ENCODE measurements around the gene IMMP1L.
A peak's percentile ranks its signal among the peaks of the same experiment; 100 is the strongest.
"Not testable (repeated sequence)": the region's sequence is repeated elsewhere in the genome, so short reads cannot be mapped to it uniquely, and the experiment has no call there.

The IMMP1L gene

DNA sequence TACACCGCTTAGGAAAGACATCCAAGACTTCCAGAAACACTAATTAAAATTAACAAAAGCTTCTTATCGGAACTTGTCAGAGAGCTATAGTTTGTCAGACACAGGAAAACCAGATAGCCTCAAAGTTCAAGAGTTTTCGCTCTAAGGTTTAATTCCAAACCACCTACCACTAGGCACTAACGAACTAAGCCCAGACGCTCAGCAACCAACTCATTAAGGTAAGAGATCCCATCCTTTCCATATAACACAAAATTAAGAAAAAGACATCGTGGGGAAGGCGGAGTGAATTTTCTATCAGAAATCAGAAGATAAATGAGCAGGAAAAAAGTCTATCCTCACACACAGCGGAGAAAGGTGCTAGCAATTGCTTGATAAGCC lies 382 bp downstream of the IMMP1L start:
- peak overlapping the region; percentile 97 for H3K4me3 ChIP-seq (ENCODE audit: low read length in 2 of 2)
- no peaks in the 10 kb centered on the region for H3K9me3 ChIP-seq (ENCODE audit: control insufficient read depth in 2 of 2, low read length in 2 of 2)
- H3K9ac ChIP-seq (ENCODE audit: low read length in 2 of 2) = peak overlapping the region; percentile 90 to 91
- H3K27ac ChIP-seq (ENCODE audit: low read length) = peak overlapping the region; percentile 13
- no peaks in the 10 kb centered on the region for H3K27me3 ChIP-seq (ENCODE audit: control insufficient read depth in 1 of 2, insufficient read depth in 2 of 2, low read length in 2 of 2)
- peaks cover 0 to 4% of the 10 kb centered on the region in 2 donors for H3K36me3 ChIP-seq (ENCODE audit: control insufficient read depth in 2 of 2, insufficient read depth in 2 of 2, low read length in 2 of 2)
- H3K4me1 ChIP-seq (ENCODE audit: control insufficient read depth, insufficient read depth, low read length) = no peaks in the 10 kb centered on the region

GRCh38 chr11:31500560-31500959 lies 8.9 kb downstream of the IMMP1L start:
- H3K9me3 ChIP-seq (ENCODE audit: control insufficient read depth in 2 of 2, low read length in 2 of 2) = no peaks in the 10 kb centered on the region
- H3K27me3 ChIP-seq (ENCODE audit: control insufficient read depth in 1 of 2, insufficient read depth in 2 of 2, low read length in 2 of 2) = no peaks in the 10 kb centered on the region
- H3K9ac ChIP-seq (ENCODE audit: low read length in 2 of 2) = no peak overlapping the region
- H3K27ac ChIP-seq (ENCODE audit: low read length) = no peak overlapping the region
- peaks cover 0 to 4% of the 10 kb centered on the region in 2 donors for H3K36me3 ChIP-seq (ENCODE audit: control insufficient read depth in 2 of 2, insufficient read depth in 2 of 2, low read length in 2 of 2)
- no peaks in the 10 kb centered on the region for H3K4me1 ChIP-seq (ENCODE audit: control insufficient read depth, insufficient read depth, low read length)
- H3K4me3 ChIP-seq (ENCODE audit: low read length in 2 of 2) = no peak overlapping the region

DNA sequence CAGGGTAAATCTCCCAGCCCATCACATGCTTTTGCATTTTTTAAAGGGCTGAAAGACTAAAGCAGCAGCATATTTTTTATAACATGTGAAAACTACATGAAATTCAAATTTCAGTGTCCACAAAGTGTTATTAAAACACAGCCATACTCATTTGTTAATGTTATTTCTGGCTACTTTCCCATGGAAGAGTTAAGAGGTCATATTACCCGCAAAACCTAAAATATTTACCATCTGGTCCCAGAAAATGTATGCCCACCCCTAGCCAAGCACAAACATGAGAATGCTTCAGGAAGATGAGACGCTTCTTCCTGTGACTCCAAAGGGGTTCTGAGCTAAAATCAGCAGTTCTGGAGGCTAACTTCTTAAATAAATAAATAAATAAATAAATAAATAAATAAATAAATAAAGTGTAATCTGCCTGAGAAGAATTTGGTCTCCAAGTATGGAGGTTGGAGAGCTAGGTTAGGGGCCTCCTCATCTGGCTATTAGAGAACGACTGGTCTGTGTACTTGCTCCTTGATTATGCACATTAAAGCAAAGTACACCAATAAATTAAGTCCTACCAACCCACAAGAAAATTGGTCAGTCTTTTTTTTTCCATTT lies 9.7 kb downstream of the IMMP1L start:
- Histone ChIP-seq H3K36me3 (ENCODE audit: control insufficient read depth in 2 of 2, insufficient read depth in 2 of 2, low read length in 2 of 2) (peaks cover 0 to 1% of the 10 kb centered on the region in 2 donors), H3K4me1 (ENCODE audit: control insufficient read depth, insufficient read depth, low read length) (no peaks in the 10 kb centered on the region), H3K9me3 (ENCODE audit: control insufficient read depth in 2 of 2, low read length in 2 of 2) (no peaks in the 10 kb centered on the region), H3K27me3 (ENCODE audit: control insufficient read depth in 1 of 2, insufficient read depth in 2 of 2, low read length in 2 of 2) (no peaks in the 10 kb centered on the region), H3K27ac (ENCODE audit: low read length) (no peak overlapping the region), H3K9ac (ENCODE audit: low read length in 2 of 2) (no peak overlapping the region), H3K4me3 (ENCODE audit: low read length in 2 of 2) (no peak overlapping the region)

DNA sequence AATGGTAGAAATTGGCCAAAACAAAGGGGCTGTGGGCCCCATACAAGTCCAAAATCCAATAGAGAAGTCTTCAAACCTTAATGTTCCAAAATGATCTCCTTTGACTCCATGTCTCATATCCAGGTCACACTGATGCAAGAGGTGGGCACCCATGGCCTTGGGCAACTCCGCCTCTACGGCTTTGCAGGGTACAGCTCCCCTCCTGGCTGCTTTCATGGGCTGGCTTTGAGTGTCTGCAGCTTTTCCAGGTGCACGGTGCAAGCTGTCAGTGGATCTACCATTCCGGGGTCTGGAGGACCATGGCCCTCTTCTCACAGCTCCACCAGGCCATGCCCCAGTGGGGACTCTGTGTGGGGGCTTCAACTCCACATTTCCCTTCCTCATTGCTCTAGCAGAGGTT lies 15.7 kb downstream of the IMMP1L start:
- not testable (repeated sequence) for H3K4me1 ChIP-seq (ENCODE audit: control insufficient read depth, insufficient read depth, low read length); H3K27me3 ChIP-seq (ENCODE audit: control insufficient read depth in 1 of 2, insufficient read depth in 2 of 2, low read length in 2 of 2); H3K36me3 ChIP-seq (ENCODE audit: control insufficient read depth in 2 of 2, insufficient read depth in 2 of 2, low read length in 2 of 2); H3K27ac ChIP-seq (ENCODE audit: low read length); H3K9ac ChIP-seq (ENCODE audit: low read length in 2 of 2); H3K4me3 ChIP-seq (ENCODE audit: low read length in 2 of 2); H3K9me3 ChIP-seq (ENCODE audit: control insufficient read depth in 2 of 2, low read length in 2 of 2)

DNA sequence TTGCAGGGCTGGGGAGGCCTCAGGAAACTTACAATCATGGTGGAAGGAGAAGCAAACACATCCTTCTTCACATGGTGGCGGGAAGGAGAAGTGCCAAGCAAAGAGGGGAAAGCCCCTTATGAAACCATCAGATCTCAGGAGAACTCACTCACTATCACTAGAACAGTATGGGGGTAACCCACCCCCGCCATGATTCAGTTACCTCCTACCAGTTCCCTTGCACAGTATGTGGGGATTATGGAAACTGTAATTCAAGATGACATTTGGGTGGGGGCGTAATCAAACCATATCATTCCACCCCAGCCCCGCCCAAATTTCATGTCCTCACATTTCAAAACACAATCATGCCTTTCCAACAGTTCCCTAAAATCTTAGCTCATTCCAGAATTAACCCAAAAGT lies 16.2 kb downstream of the IMMP1L start:
- Histone ChIP-seq H3K4me1 (ENCODE audit: control insufficient read depth, insufficient read depth, low read length) (no peaks in the 10 kb centered on the region), H3K9me3 (ENCODE audit: control insufficient read depth in 2 of 2, low read length in 2 of 2) (no peaks in the 10 kb centered on the region), H3K9ac (ENCODE audit: low read length in 2 of 2) (no peak overlapping the region), H3K4me3 (ENCODE audit: low read length in 2 of 2) (no peak overlapping the region), H3K27ac (ENCODE audit: low read length) (no peak overlapping the region), H3K36me3 (ENCODE audit: control insufficient read depth in 2 of 2, insufficient read depth in 2 of 2, low read length in 2 of 2) (no peaks in the 10 kb centered on the region), H3K27me3 (ENCODE audit: control insufficient read depth in 1 of 2, insufficient read depth in 2 of 2, low read length in 2 of 2) (no peaks in the 10 kb centered on the region)

DNA sequence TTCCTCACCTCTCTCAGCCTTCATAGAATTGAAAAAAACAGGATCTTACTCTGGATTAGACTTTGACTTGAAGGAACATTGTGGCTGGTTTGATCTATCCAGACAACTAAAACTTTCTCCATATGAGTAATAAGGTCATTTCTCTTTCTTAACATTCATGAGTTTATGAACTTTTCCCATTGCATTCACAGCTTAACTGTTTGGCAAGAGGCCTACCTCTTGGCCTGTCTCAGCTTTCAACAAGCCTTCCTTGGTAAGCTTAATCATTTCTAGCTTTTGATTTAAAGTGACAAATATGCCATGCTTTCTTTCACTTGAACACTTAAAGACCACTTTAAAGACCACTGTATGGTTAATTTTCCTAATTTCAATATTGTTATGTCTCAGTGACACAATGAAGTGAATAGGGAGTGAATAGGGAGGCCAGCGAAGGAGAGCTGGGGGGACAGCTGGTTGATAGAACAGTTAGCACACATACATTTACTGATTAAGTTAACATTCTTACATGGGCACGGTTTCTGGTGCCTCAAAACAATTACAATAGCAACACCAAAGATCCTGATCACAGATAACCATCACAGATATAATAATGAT lies 17.0 kb downstream of the IMMP1L start:
- Histone ChIP-seq H3K9ac (ENCODE audit: low read length in 2 of 2) (no peak overlapping the region), H3K27me3 (ENCODE audit: control insufficient read depth in 1 of 2, insufficient read depth in 2 of 2, low read length in 2 of 2) (no peaks in the 10 kb centered on the region), H3K4me3 (ENCODE audit: low read length in 2 of 2) (no peak overlapping the region), H3K4me1 (ENCODE audit: control insufficient read depth, insufficient read depth, low read length) (no peaks in the 10 kb centered on the region), H3K9me3 (ENCODE audit: control insufficient read depth in 2 of 2, low read length in 2 of 2) (no peaks in the 10 kb centered on the region), H3K36me3 (ENCODE audit: control insufficient read depth in 2 of 2, insufficient read depth in 2 of 2, low read length in 2 of 2) (no peaks in the 10 kb centered on the region), H3K27ac (ENCODE audit: low read length) (no peak overlapping the region)

DNA sequence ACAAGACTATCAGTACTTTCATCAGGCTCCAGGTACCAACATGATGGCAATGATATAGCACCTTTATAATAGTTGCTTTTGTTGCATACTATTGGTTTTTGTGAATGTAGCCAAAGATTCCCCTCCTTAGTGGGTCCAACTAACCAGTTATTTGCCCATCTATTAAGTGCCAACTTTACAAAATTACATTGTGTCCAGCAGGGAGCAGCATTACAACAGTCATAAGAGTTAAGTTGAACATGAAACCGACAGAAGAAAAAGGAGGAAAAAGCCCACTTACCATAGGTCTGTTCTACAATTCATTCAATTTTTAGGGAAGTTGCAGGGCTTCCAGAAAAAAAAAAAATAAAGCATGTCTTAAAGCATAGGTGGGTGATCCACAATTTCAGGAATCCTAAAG lies 21.6 kb downstream of the IMMP1L start:
- no peak overlapping the region for H3K27ac ChIP-seq (ENCODE audit: low read length)
- H3K27me3 ChIP-seq (ENCODE audit: control insufficient read depth in 1 of 2, insufficient read depth in 2 of 2, low read length in 2 of 2) = no peaks in the 10 kb centered on the region
- H3K36me3 ChIP-seq (ENCODE audit: control insufficient read depth in 2 of 2, insufficient read depth in 2 of 2, low read length in 2 of 2) = no peaks in the 10 kb centered on the region
- H3K4me3 ChIP-seq (ENCODE audit: low read length in 2 of 2) = no peak overlapping the region
- H3K9ac ChIP-seq (ENCODE audit: low read length in 2 of 2) = no peak overlapping the region
- no peaks in the 10 kb centered on the region for H3K4me1 ChIP-seq (ENCODE audit: control insufficient read depth, insufficient read depth, low read length)
- no peaks in the 10 kb centered on the region for H3K9me3 ChIP-seq (ENCODE audit: control insufficient read depth in 2 of 2, low read length in 2 of 2)

GRCh38 chr11:31484497-31484896 lies 24.9 kb downstream of the IMMP1L start:
- no peaks in the 10 kb centered on the region for H3K36me3 ChIP-seq (ENCODE audit: control insufficient read depth in 2 of 2, insufficient read depth in 2 of 2, low read length in 2 of 2)
- no peak overlapping the region for H3K27ac ChIP-seq (ENCODE audit: low read length)
- no peaks in the 10 kb centered on the region for H3K4me1 ChIP-seq (ENCODE audit: control insufficient read depth, insufficient read depth, low read length)
- H3K4me3 ChIP-seq (ENCODE audit: low read length in 2 of 2) = no peak overlapping the region
- no peaks in the 10 kb centered on the region for H3K27me3 ChIP-seq (ENCODE audit: control insufficient read depth in 1 of 2, insufficient read depth in 2 of 2, low read length in 2 of 2)
- no peak overlapping the region for H3K9ac ChIP-seq (ENCODE audit: low read length in 2 of 2)
- no peaks in the 10 kb centered on the region for H3K9me3 ChIP-seq (ENCODE audit: control insufficient read depth in 2 of 2, low read length in 2 of 2)

- Histone ChIP-seq H3K36me3 (ENCODE audit: control insufficient read depth in 2 of 2, insufficient read depth in 2 of 2, low read length in 2 of 2) (no peaks in the 10 kb centered on the region), H3K4me3 (ENCODE audit: low read length in 2 of 2) (no peak overlapping the region), H3K27ac (ENCODE audit: low read length) (no peak overlapping the region), H3K4me1 (ENCODE audit: control insufficient read depth, insufficient read depth, low read length) (no peaks in the 10 kb centered on the region), H3K9me3 (ENCODE audit: control insufficient read depth in 2 of 2, low read length in 2 of 2) (no peaks in the 10 kb centered on the region), H3K9ac (ENCODE audit: low read length in 2 of 2) (no peak overlapping the region), H3K27me3 (ENCODE audit: control insufficient read depth in 1 of 2, insufficient read depth in 2 of 2, low read length in 2 of 2) (no peaks in the 10 kb centered on the region)
These were observed 28.5 kb downstream of the IMMP1L start for GRCh38 chr11:31480930-31481329.

DNA sequence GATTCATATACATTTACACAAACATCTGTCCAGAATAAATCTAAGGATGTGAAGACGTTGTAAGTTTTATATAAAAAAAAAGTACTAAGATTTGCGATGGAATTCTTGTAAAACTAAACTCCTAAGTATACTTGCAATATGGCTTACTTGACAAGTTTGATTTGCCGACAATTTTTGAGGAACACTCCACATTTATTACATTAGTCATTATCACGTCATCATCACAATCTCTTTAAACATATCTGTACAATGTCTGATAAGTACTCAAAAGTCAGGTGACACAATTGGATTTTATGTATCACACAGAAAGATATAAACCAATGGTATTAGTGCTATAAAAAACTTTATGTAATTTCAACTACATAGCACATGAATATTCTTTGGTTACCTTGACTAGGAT lies 30.4 kb downstream of the IMMP1L start:
- Histone ChIP-seq H3K36me3 (ENCODE audit: control insufficient read depth in 2 of 2, insufficient read depth in 2 of 2, low read length in 2 of 2) (no peaks in the 10 kb centered on the region), H3K4me3 (ENCODE audit: low read length in 2 of 2) (no peak overlapping the region), H3K4me1 (ENCODE audit: control insufficient read depth, insufficient read depth, low read length) (no peaks in the 10 kb centered on the region), H3K9ac (ENCODE audit: low read length in 2 of 2) (no peak overlapping the region), H3K27me3 (ENCODE audit: control insufficient read depth in 1 of 2, insufficient read depth in 2 of 2, low read length in 2 of 2) (no peaks in the 10 kb centered on the region), H3K27ac (ENCODE audit: low read length) (no peak overlapping the region), H3K9me3 (ENCODE audit: control insufficient read depth in 2 of 2, low read length in 2 of 2) (no peaks in the 10 kb centered on the region)

GRCh38 chr11:31478223-31478590 lies 31.2 kb downstream of the IMMP1L start:
- Histone ChIP-seq H3K9ac (ENCODE audit: low read length in 2 of 2) (no peak overlapping the region), H3K36me3 (ENCODE audit: control insufficient read depth in 2 of 2, insufficient read depth in 2 of 2, low read length in 2 of 2) (no peaks in the 10 kb centered on the region), H3K27ac (ENCODE audit: low read length) (no peak overlapping the region)

More at GRCh38 chr11:31478223-31478590, 31.2 kb downstream of the IMMP1L start:
- H3K9me3 ChIP-seq (ENCODE audit: control insufficient read depth in 2 of 2, low read length in 2 of 2) = no peaks in the 10 kb centered on the region
- no peaks in the 10 kb centered on the region for H3K27me3 ChIP-seq (ENCODE audit: control insufficient read depth in 1 of 2, insufficient read depth in 2 of 2, low read length in 2 of 2)
- no peak overlapping the region for H3K4me3 ChIP-seq (ENCODE audit: low read length in 2 of 2)
- H3K4me1 ChIP-seq (ENCODE audit: control insufficient read depth, insufficient read depth, low read length) = no peaks in the 10 kb centered on the region

Measured in stomach smooth muscle (tissue), 2 donors.